GM18867 (cell line): ENCODE data around the gene TCF7L2.

ENCODE experiments used
- ATAC-seq: cut with Tn5 transposase; IDR thresholded peaks from one replicate; pipeline ENCODE4 v1.9.1; 2021; ENCODE audit warnings: mild to moderate bottlenecking, moderate library complexity; ENCODE audit not compliant: unreplicated experiment

The TCF7L2 gene

GRCh38 chr10:113168584-113168983 is 218.5 kb downstream of the TCF7L2 start:
- no peak for ATAC-seq

DNA sequence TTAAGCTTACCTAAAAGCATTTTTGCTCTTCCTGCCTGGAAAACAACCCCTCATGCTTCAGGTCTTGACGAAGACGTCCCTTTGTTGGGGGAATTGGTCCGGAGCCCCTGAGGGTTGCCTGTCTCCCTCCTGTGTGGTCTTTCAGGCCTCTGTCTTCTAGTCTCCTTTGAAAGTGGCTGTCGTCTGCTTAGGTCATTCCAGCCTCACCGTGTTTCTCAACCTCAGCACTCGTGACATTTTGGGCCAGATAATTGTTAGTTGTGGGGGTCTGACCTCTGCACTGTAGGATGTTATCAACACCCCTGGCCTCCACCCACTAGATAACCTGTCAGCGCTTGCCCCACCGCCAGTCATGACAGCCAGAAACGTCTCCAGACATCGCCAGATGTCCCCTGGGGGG is 219.1 kb downstream of the TCF7L2 start:
- no peak for ATAC-seq

- peak; percentile 97 for ATAC-seq
Measured at GRCh38 chr10:113169853-113170460, 219.9 kb downstream of the TCF7L2 start.

DNA sequence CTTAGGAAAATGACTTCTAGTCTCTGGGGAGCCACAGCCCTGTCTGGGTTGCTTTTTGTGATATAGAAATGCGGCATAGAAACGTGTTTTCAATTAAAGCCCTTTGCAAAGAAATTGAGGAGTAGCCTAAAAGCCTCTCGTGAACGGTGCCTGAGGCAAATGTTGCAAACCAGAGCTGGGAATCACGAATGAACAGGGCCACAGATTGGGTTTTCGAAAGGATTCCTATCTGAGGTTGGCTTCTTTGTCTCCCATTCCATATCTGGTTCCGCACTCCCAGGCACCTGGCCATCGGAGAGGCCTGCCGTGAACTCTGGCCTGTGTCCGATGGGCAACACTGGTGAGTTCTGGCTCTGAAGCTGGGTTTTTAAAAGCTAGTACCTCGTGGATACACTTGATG is 221.6 kb downstream of the TCF7L2 start:
- no peak for ATAC-seq

DNA sequence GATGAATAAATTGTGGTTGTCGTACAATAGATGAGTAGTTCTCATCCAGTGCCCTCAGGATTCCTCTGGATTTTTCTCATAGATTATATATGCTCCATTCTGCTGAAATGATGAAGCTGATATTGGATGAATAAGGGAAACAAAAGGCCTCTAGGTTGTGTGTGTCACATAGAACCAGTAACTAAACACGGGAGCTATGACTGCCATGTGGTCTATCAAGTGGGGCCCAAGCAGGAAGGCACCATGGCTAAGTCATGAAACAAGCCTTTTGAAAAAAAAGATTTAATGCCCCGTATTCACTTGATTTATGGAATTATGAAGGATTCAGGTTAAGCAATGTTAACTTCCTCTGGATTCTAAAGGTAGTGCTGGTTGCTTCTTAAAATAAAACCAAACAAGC is 225.1 kb downstream of the TCF7L2 start:
- ATAC-seq: no peak

GRCh38 chr10:113175756-113176651 is 226.0 kb downstream of the TCF7L2 start:
- ATAC-seq: no peak

DNA sequence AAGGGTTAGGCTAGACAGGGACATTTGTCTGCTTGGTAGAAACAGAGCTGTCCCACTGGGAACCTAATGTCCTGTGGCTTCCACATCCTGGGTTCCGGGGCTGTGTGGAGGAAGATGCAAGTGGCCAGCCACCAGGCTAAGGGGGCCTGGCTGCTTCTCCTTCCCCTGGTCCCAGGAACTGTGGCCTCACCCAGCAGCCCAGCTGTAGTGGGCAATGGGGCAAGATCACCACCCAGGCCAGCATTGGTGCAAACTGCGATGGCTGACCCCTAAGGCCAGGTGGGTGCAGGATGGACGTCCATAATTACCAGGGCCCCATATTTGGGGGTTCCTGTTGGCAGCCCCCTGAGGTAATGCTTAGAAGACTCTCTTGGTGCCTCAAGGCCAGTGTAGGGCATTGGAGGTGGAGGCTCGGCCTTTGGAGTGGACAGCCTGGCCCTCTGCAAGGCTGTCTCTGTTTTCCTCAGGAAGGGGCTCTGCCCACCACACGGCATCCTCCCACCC is 226.7 kb downstream of the TCF7L2 start:
- no peak for ATAC-seq

GRCh38 chr10:113177156-113177935 is 227.3 kb downstream of the TCF7L2 start:
- ATAC-seq: no peak

DNA sequence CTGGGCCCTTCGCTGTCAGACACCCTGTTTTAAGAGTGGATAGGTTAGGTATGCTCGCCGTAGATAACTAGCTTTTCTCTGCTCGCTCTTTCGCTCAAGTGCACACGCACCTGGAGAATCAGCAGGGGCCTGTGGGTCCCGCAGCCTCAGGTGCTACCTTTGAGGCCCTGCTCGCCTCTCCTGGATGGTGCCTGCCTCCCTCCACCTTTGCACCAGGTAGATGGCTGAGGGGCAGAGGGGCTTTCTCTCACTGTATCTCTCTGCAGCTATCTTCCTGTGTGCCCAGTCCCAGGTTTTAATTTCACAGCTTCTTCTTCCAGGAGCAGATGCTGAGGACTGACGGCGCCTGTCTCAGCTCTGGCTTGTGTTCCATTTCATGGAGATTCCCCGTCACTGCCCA is 227.9 kb downstream of the TCF7L2 start:
- ATAC-seq: no peak

DNA sequence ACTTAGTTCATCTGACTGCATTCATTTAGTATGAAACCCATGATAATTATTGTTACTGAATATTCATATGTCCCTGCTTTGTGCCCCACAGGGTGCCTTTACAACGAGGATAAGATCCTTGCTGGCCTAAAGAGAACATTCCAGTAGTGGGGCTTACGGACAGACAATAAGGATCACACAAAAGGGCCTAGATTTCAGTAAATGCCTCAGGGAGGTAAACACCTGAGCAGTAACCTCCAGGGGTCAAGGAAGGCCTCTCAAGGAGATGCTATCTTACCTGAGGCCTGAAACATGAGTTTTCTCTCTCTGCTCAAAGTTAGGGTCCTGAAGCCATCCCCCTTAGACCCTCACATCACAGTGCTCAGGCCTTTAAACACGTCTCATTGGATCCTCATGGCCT is 228.7 kb downstream of the TCF7L2 start:
- ATAC-seq: no peak

GRCh38 chr10:113179265-113179664 is 229.2 kb downstream of the TCF7L2 start:
- no peak for ATAC-seq

DNA sequence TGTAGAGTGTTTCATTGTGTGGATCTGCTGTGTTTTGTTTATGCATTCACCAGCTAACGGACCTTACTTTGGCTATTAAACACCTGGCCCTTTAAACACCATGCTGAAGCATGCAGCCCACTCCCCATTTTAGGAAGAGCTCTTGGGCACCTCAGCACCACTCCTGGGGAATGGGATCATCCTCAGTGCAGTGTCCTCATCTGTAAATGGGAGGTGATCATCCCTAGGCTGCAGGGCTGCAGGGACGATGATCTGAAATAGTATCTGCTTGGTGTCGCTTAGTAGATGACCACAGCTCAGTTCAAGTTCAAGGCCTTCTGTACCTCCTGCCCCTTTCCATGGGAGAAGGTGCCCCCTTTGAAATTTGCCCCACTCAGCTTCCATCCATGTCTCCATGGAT is 229.9 kb downstream of the TCF7L2 start:
- ATAC-seq: no peak

DNA sequence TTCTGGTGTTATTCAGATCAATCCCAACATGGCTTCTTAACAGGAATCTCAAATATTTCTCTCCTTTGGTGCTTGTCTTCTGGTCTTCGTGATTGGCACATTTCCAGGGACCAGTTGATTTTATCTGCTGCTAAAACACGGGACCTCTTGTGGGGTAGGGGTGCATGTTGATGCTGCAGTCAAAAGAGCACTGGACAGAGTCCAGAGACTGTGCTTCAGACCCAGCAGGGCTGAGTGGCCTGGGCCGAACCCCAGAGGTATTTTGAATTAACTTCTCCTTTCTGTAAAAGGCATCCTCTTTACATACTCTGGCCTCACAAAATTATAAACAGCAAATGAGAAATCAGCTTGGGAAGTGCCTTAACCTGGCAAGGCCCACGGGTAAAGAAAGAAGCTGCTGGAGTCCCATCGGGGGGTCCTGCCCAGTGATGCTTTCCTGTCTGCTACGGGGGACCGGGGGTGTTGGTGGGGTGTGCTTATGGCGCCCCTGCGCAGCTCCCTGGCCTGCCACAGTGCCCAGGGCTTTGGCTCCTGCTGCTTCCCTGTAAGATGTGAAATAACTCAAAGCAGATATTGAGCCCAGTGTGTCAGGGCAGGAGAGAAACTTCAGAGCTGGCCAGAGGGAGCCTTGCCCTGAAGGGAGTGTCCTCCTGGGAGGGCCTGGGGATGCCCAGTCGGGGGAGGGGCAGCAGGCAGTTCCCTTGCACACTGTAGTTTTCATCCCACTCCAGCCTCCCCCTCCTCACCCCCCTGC is 230.5 kb downstream of the TCF7L2 start:
- no peak for ATAC-seq

- no peak for ATAC-seq
Measured at GRCh38 chr10:113182154-113182553, 232.1 kb downstream of the TCF7L2 start.

- ATAC-seq: no peak
Measured at GRCh38 chr10:113183573-113183972, 233.5 kb downstream of the TCF7L2 start.

GRCh38 chr10:113187063-113187777 is 237.2 kb downstream of the TCF7L2 start:
- ATAC-seq: no peak

DNA sequence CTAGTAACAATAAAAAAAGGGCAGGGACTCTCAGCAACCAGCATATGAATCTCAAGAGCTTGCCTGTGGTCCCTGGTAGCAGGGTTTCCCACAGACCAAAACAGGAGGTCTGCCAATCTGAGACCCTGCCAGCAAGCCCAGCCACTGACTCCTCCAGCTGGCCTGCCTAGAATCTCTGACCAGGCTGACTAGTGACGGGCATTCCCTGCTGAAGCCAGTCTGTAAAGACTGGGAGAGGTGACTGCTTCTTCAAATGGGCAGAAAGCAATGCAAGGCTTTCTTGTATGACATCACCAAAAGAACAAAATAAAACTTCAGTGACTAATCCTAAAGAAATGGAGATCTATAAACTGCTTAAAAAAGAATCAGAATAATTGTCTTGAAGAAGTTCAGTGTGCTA is 249.4 kb downstream of the TCF7L2 start:
- ATAC-seq: no peak

- no peak for ATAC-seq
Measured at GRCh38 chr10:113202011-113202410, 252.0 kb downstream of the TCF7L2 start.

DNA sequence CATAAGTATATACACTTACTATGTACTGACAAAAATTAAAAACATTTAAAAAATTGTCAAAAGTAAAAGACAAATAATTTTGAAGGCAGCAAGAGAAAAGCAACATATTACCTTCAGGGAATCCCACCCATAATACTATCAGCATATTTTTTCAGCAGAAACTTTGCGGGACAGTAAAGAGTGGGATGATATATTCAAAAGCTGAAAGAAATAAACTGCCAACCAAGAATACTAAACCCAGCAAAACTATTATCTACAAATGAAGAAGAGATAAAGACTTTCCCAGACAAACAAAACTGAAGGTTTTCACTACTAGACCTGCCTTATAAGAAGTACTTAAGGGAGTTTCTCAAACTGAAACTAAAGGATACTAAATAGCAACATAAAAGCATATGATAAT is 257.9 kb downstream of the TCF7L2 start:
- no peak for ATAC-seq

GRCh38 chr10:113213035-113213434 is 263.0 kb downstream of the TCF7L2 start:
- ATAC-seq: no peak
